Neural cell (in vitro differentiated cells): ENCODE measurements around the gene STPG3.

ENCODE experiments used
- POLR2AphosphoS5 ChIP-seq: IDR thresholded peaks from 2 replicates; pipeline ENCODE4 v1.6.1; 2012
- RAD21 ChIP-seq: fragments of 450-650 bp; conservative IDR thresholded peaks from 2 replicates; pipeline ENCODE4 v1.6.1; 2014; ENCODE audit warnings: antibody characterized with exemption, mild to moderate bottlenecking, moderate library complexity
- REST ChIP-seq: IDR thresholded peaks from 2 replicates; pipeline ENCODE4 v1.6.1; 2012; ENCODE audit warnings: borderline replicate concordance
- TAF1 ChIP-seq: IDR thresholded peaks from 2 replicates; pipeline ENCODE4 v1.6.1; 2012; ENCODE audit warnings: low read depth
- TF ChIP-seq, protein P1 (sequence below): fragments of 450-650 bp; IDR thresholded peaks from 2 replicates; pipeline ENCODE4 v1.5.1; 2014; ENCODE audit warnings: antibody characterized with exemption, mild to moderate bottlenecking, moderate library complexity; ENCODE audit not compliant: poor library complexity, severe bottlenecking

DNA sequence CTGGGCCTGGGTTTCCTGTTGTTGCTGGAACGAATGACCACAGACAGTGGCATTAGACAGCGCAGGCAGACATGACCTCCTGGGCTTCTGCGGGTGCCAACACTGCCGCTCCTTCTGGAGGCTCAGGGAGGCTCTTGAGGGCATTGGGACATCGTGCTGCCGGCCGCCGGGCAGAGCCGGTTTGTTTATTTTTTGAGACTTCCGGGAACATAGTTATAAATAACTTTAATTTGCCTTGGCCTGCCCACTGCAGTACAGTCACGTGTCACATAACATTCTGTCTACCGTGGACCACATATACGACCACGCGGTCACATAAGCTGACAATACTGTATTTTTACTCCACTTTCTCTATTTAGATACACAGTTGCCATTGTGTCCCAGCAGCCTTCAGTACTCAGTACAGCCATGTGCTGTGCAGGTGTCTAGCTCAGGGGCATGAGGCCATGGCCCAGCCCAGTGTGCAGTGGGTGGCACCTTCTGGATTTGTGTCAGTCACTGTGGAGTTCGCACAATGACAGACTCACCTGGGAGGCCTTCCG lies 18.2 kb downstream of the STPG3 start:
- TF ChIP-seq RAD21 (no peak), TAF1 (no peak), POLR2AphosphoS5 (no peak), REST (no peak)
- TF ChIP-seq, protein P1, sequence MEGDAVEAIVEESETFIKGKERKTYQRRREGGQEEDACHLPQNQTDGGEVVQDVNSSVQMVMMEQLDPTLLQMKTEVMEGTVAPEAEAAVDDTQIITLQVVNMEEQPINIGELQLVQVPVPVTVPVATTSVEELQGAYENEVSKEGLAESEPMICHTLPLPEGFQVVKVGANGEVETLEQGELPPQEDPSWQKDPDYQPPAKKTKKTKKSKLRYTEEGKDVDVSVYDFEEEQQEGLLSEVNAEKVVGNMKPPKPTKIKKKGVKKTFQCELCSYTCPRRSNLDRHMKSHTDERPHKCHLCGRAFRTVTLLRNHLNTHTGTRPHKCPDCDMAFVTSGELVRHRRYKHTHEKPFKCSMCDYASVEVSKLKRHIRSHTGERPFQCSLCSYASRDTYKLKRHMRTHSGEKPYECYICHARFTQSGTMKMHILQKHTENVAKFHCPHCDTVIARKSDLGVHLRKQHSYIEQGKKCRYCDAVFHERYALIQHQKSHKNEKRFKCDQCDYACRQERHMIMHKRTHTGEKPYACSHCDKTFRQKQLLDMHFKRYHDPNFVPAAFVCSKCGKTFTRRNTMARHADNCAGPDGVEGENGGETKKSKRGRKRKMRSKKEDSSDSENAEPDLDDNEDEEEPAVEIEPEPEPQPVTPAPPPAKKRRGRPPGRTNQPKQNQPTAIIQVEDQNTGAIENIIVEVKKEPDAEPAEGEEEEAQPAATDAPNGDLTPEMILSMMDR = no peak
